IPS-NIHi7 (cell line): Measurements from ENCODE around the gene DCAF8L2.
"Not testable (repeated sequence)": the region's sequence is repeated elsewhere in the genome, so short reads cannot be mapped to it uniquely, and the experiment has no call there.

Experiments used
- DNase-seq: peaks from one replicate; pipeline ENCODE4 v3.0.0; 2012; ENCODE audit warnings: mixed read lengths; ENCODE audit errors: extremely low spot score

Gene DCAF8L2

GRCh38 chrX:27590044-27590443 lies at the start of gene DCAF8L2:
Gene DCAF8L2 (plus strand): TSS chrX:27590344. CDS start chrX:27746896, 156,552 bp downstream.
- DNase-seq = no peak

- DNase-seq = not testable (repeated sequence)
Observed at GRCh38 chrX:27541161-27541560, 49.0 kb upstream of the DCAF8L2 start.

GRCh38 chrX:27548624-27549023 lies 41.5 kb upstream of the DCAF8L2 start:
- no peak for DNase-seq

- DNase-seq = no peak
Observed at GRCh38 chrX:27549688-27550087, 40.5 kb upstream of the DCAF8L2 start.

- DNase-seq = peak; percentile 14
Observed at GRCh38 chrX:27555514-27555913, 34.6 kb upstream of the DCAF8L2 start.

- no peak for DNase-seq
Observed at GRCh38 chrX:27565992-27566391, 24.2 kb upstream of the DCAF8L2 start.

- DNase-seq = no peak
Observed at GRCh38 chrX:27571164-27571563, 19.0 kb upstream of the DCAF8L2 start.

- DNase-seq = no peak
Observed at GRCh38 chrX:27575565-27575964, 14.6 kb upstream of the DCAF8L2 start.

GRCh38 chrX:27583976-27584375 lies 6.2 kb upstream of the DCAF8L2 start:
- DNase-seq = no peak

- DNase-seq = no peak
Observed at GRCh38 chrX:27591938-27592337, 1.8 kb downstream of the DCAF8L2 start.

- no peak for DNase-seq
Observed at GRCh38 chrX:27597508-27597907, 7.4 kb downstream of the DCAF8L2 start.

- no peak for DNase-seq
Observed at GRCh38 chrX:27598312-27598711, 8.2 kb downstream of the DCAF8L2 start.

GRCh38 chrX:27599928-27600327 lies 9.8 kb downstream of the DCAF8L2 start:
- no peak for DNase-seq

- no peak for DNase-seq
Observed at GRCh38 chrX:27600686-27601085, 10.5 kb downstream of the DCAF8L2 start.

- no peak for DNase-seq
Observed at GRCh38 chrX:27608671-27609070, 18.5 kb downstream of the DCAF8L2 start.

GRCh38 chrX:27619459-27619858 lies 29.3 kb downstream of the DCAF8L2 start:
- no peak for DNase-seq

GRCh38 chrX:27619975-27620374 lies 29.8 kb downstream of the DCAF8L2 start:
- DNase-seq = no peak

GRCh38 chrX:27622883-27623282 lies 32.7 kb downstream of the DCAF8L2 start:
- no peak for DNase-seq

- DNase-seq = no peak
Observed at GRCh38 chrX:27626066-27626465, 35.9 kb downstream of the DCAF8L2 start.

GRCh38 chrX:27633328-27633727 lies 43.2 kb downstream of the DCAF8L2 start:
- DNase-seq = no peak

GRCh38 chrX:27656581-27656980 lies 66.4 kb downstream of the DCAF8L2 start:
- no peak for DNase-seq

GRCh38 chrX:27660878-27661277 lies 70.7 kb downstream of the DCAF8L2 start:
- no peak for DNase-seq

- DNase-seq = no peak
Observed at GRCh38 chrX:27671234-27671633, 81.1 kb downstream of the DCAF8L2 start.

- no peak for DNase-seq
Observed at GRCh38 chrX:27674491-27674890, 84.3 kb downstream of the DCAF8L2 start.

- DNase-seq = no peak
Observed at GRCh38 chrX:27675493-27675892, 85.3 kb downstream of the DCAF8L2 start.
